PC-3 (cell line): ENCODE measurements around the gene ADCY10. TPM values are rescaled to one million over a fixed set of nuclear protein-coding genes. Genes with fewer than 3 reads are reported as not detected.

ENCODE experiments used
- ATAC-seq: fragments of 200-7000 bp; cut with Tn5 transposase; 2 replicates; pipeline ENCODE4 v1.9.1; 2020; ENCODE audit warnings: mild to moderate bottlenecking, moderate library complexity
- BruUV-seq: library from RNA; stranded (reverse); fragments of 400-500 nt; replicated peaks from 2 replicates; lab custom pipeline; 2021; lab: Mats Ljungman, UMichigan
- CTCF ChIA-PET: fragments of 300-600 bp; sonication (Branson Sonifier 250); formaldehyde crosslinking; loops from one replicate; lab custom pipeline; 2022; ENCODE audit warnings: antibody characterized with exemption; lab: Charles Lee
- POLR2A ChIA-PET: fragments of 300-600 bp; sonication (Branson Sonifier 250); formaldehyde crosslinking; loops from one replicate; lab custom pipeline; 2022; ENCODE audit warnings: antibody characterized with exemption; ENCODE audit not compliant: unreplicated experiment; lab: Charles Lee
- DNase-seq: peaks from one replicate; pipeline ENCODE4 v3.0.0-alpha.2; 2015
- H2AFZ ChIP-seq: fragments of 300-600 bp; sonication (generic); 2 replicates; pipeline ENCODE4 v1.6.0; 2016; ENCODE audit warnings: antibody characterized with exemption, low read length
- H3F3A ChIP-seq: fragments of 300-600 bp; sonication (generic); one replicate; pipeline ENCODE4 v1.6.0; 2017; ENCODE audit warnings: antibody characterized with exemption, low read length, control low read depth, mild to moderate bottlenecking; ENCODE audit not compliant: unreplicated experiment
- H3K27ac ChIP-seq: fragments of 300-600 bp; sonication (generic); 2 replicates; pipeline ENCODE4 v1.5.1; 2016; ENCODE audit warnings: mild to moderate bottlenecking, low read length
- H3K27me3 ChIP-seq: fragments of 300-600 bp; sonication (generic); 2 replicates; pipeline ENCODE4 v1.6.1; 2016; ENCODE audit warnings: low read length, mixed read lengths
- H3K36me3 ChIP-seq: fragments of 300-600 bp; sonication (generic); 2 replicates; pipeline ENCODE4 v1.6.1; 2016; ENCODE audit warnings: low read depth, mixed run types, low read length, mixed read lengths
- H3K4me1 ChIP-seq: fragments of 300-600 bp; sonication (generic); 2 replicates; pipeline ENCODE4 v1.5.1; 2016; ENCODE audit warnings: low read length; ENCODE audit not compliant: insufficient read depth
- H3K4me2 ChIP-seq: fragments of 300-600 bp; sonication (generic); 2 replicates; pipeline ENCODE4 v1.6.0; 2016; ENCODE audit warnings: low read length
- H3K4me3 ChIP-seq: fragments of 300-600 bp; sonication (generic); 2 replicates; pipeline ENCODE4 v1.5.1; 2016; ENCODE audit warnings: mild to moderate bottlenecking, low read length, mixed read lengths
- H3K79me2 ChIP-seq: fragments of 300-600 bp; sonication (generic); 2 replicates; pipeline ENCODE4 v1.6.1; 2017; ENCODE audit warnings: low read length, mixed read lengths
- H3K9ac ChIP-seq: fragments of 300-600 bp; sonication (generic); 2 replicates; pipeline ENCODE4 v1.6.0; 2016; ENCODE audit warnings: mild to moderate bottlenecking, low read length
- H3K9me2 ChIP-seq: fragments of 300-600 bp; sonication (generic); replicated peaks from 2 replicates; pipeline ENCODE4 v1.6.1; 2016; ENCODE audit warnings: mixed run types, low read length, mixed read lengths
- H3K9me3 ChIP-seq: fragments of 300-600 bp; sonication (generic); 2 replicates; pipeline ENCODE4 v1.6.1; 2016; ENCODE audit warnings: low read length, mixed read lengths
- H4K20me1 ChIP-seq: fragments of 300-600 bp; sonication (generic); 2 replicates; pipeline ENCODE4 v1.6.1; 2016; ENCODE audit warnings: low read length, mixed read lengths
- CTCF ChIP-seq: fragments of 300-600 bp; sonication (generic); conservative IDR thresholded peaks from 2 replicates; pipeline ENCODE4 v1.5.1; 2017; ENCODE audit warnings: antibody characterized with exemption, low read depth, mild to moderate bottlenecking, low read length
- EZH2 ChIP-seq: fragments of 300-600 bp; sonication (generic); IDR thresholded peaks from one replicate; pipeline ENCODE4 v1.6.1; 2017; ENCODE audit warnings: antibody characterized with exemption, mild to moderate bottlenecking, low read length; ENCODE audit not compliant: unreplicated experiment
- EZH2phosphoT487 ChIP-seq: fragments of 300-600 bp; sonication (generic); IDR thresholded peaks from 2 replicates; pipeline ENCODE4 v1.6.1; 2018; ENCODE audit warnings: mild to moderate bottlenecking, antibody characterized with exemption, low read length, borderline replicate concordance
- intact Hi-C: fragments of 100-400 bp; cut with micrococcal nuclease; formaldehyde crosslinking; loops from 2 replicates; pipeline ENCODE4 v1.9.0; 2023
- total RNA-seq: library from RNA; depleted of rRNA; stranded (reverse); fragments of >200 nt; gene quantifications from 2 replicates; pipeline ENCODE4 v1.2.3, GENCODE V29; 2014

The ADCY10 gene
- total RNA-seq, 1 experiment from 2014 or later: not detected

- intact Hi-C loops: no loop called here
- BruUV-seq: no TSS peak
- Histone ChIP-seq H3K4me3 (no peak overlapping the region), H3K9ac (no peak overlapping the region), H3K4me2 (no peak overlapping the region), H2AFZ (no peak overlapping the region), H3K9me2 (no peaks in the 10 kb centered on the region), H3K27ac (no peak overlapping the region), H3K79me2 (no peaks in the 10 kb centered on the region), H3K36me3 (no peaks in the 10 kb centered on the region), H4K20me1 (no peaks in the 10 kb centered on the region), H3K4me1 (no peaks in the 10 kb centered on the region), H3K9me3 (no peaks in the 10 kb centered on the region), H3K27me3 (no peaks in the 10 kb centered on the region), H3F3A (no peaks in the 10 kb centered on the region)
- DNase-seq: no peak
- no peak for ATAC-seq
- CTCF ChIA-PET: no interaction called here
- POLR2A ChIA-PET: no interaction called here
- TF ChIP-seq EZH2 (no peak), EZH2phosphoT487 (no peak), CTCF (no peak)
These were observed 76.6 kb downstream of the ADCY10 start for GRCh38 chr1:167837326-167837725.

- intact Hi-C loops: no loop called here
- no peaks in the 10 kb centered on the region for H3K79me2 ChIP-seq
- H3K27me3 ChIP-seq: no peaks in the 10 kb centered on the region
- ChIA-PET CTCF (no interaction called here), POLR2A (no interaction called here)
- H3K9ac ChIP-seq: no peak overlapping the region
- H3K4me2 ChIP-seq: no peak overlapping the region
- H3K4me1 ChIP-seq: no peaks in the 10 kb centered on the region
- H3K27ac ChIP-seq: no peak overlapping the region
- ATAC-seq (no peak), DNase-seq (no peak)
- no peaks in the 10 kb centered on the region for H3K9me2 ChIP-seq
- H2AFZ ChIP-seq: no peak overlapping the region
- H3K4me3 ChIP-seq: no peak overlapping the region
- no peaks in the 10 kb centered on the region for H3F3A ChIP-seq
- H3K9me3 ChIP-seq: no peaks in the 10 kb centered on the region
- TF ChIP-seq CTCF (no peak), EZH2 (no peak), EZH2phosphoT487 (no peak)
- BruUV-seq: no TSS peak
- H3K36me3 ChIP-seq: no peaks in the 10 kb centered on the region
- no peaks in the 10 kb centered on the region for H4K20me1 ChIP-seq
These were observed 77.7 kb downstream of the ADCY10 start for GRCh38 chr1:167836197-167836596.

- Histone ChIP-seq H3K79me2 (no peaks in the 10 kb centered on the region), H3K9ac (no peak overlapping the region), H3K36me3 (no peaks in the 10 kb centered on the region), H3K9me2 (no peaks in the 10 kb centered on the region), H3K9me3 (no peaks in the 10 kb centered on the region), H3K4me1 (no peaks in the 10 kb centered on the region), H3F3A (no peaks in the 10 kb centered on the region), H3K4me2 (no peak overlapping the region), H3K27ac (no peak overlapping the region), H4K20me1 (no peaks in the 10 kb centered on the region), H3K27me3 (no peaks in the 10 kb centered on the region), H3K4me3 (no peak overlapping the region), H2AFZ (no peak overlapping the region)
- ATAC-seq (no peak), DNase-seq (no peak)
- POLR2A ChIA-PET: no interaction called here
- intact Hi-C loops: no loop called here
- TF ChIP-seq EZH2phosphoT487 (no peak), EZH2 (no peak), CTCF (no peak)
- CTCF ChIA-PET: no interaction called here
- no TSS peak for BruUV-seq
These were observed 80.0 kb downstream of the ADCY10 start for GRCh38 chr1:167833904-167834303.
